H9 (cell line): Measurements from ENCODE around the gene TMEM229A. TPM values are rescaled to one million over a fixed set of nuclear protein-coding genes. Genes with fewer than 3 reads are reported as not detected.

ENCODE experiments used
- DNase-seq: peaks from one replicate; pipeline ENCODE4 v3.0.0-alpha.2; 2017
- H2AFZ ChIP-seq: one replicate; pipeline ENCODE4 v1.6.1; 2013; ENCODE audit warnings: mild to moderate bottlenecking, low read length, control low read depth, moderate library complexity
- H2AK5ac ChIP-seq: 2 replicates; pipeline ENCODE4 v1.6.1; 2013; ENCODE audit warnings: low read length, control low read depth, mixed read lengths; ENCODE audit not compliant: insufficient read length
- H2BK120ac ChIP-seq: one replicate; pipeline ENCODE4 v1.6.1; 2013; ENCODE audit warnings: low read depth, mild to moderate bottlenecking, low read length, control low read depth, inconsistent platforms; ENCODE audit not compliant: poor library complexity, severe bottlenecking
- H2BK12ac ChIP-seq: 2 replicates; pipeline ENCODE4 v1.6.1; 2013; ENCODE audit warnings: low read length, control low read depth, mixed read lengths, low read depth; ENCODE audit not compliant: insufficient read length
- H2BK15ac ChIP-seq: 2 replicates; pipeline ENCODE4 v1.6.1; 2013; ENCODE audit warnings: low read depth, low read length, control low read depth
- H2BK20ac ChIP-seq: one replicate; pipeline ENCODE4 v1.6.1; 2013; ENCODE audit warnings: low read depth, mild to moderate bottlenecking, low read length, control low read depth, inconsistent platforms; ENCODE audit not compliant: poor library complexity, severe bottlenecking
- H2BK5ac ChIP-seq: 2 replicates; pipeline ENCODE4 v1.6.1; 2013; ENCODE audit warnings: low read length, control low read depth, mixed read lengths; ENCODE audit not compliant: insufficient read length
- H3K14ac ChIP-seq: 2 replicates; pipeline ENCODE4 v1.6.1; 2013; ENCODE audit warnings: low read length, control low read depth; ENCODE audit not compliant: insufficient read depth
- H3K18ac ChIP-seq: 2 replicates; pipeline ENCODE4 v1.6.1; 2013; ENCODE audit warnings: low read depth, mild to moderate bottlenecking, mixed read lengths, low read length, control low read depth; ENCODE audit not compliant: insufficient read length
- H3K23ac ChIP-seq: 2 replicates; pipeline ENCODE4 v1.6.1; 2013; ENCODE audit warnings: low read length, control low read depth, mixed read lengths, low read depth; ENCODE audit not compliant: insufficient read length
- H3K23me2 ChIP-seq: 2 replicates; pipeline ENCODE4 v1.6.1; 2013; ENCODE audit warnings: low read depth, mild to moderate bottlenecking, mixed read lengths, low read length, control low read depth; ENCODE audit not compliant: insufficient read length, poor library complexity, severe bottlenecking
- H3K27ac ChIP-seq: 2 replicates; pipeline ENCODE4 v1.5.1; 2013; ENCODE audit warnings: low read length, control low read depth, mixed read lengths, low read depth; ENCODE audit not compliant: insufficient read length
- H3K27me3 ChIP-seq: 2 replicates; pipeline ENCODE4 v1.6.1; 2013; ENCODE audit warnings: low read length, control low read depth, inconsistent platforms; ENCODE audit not compliant: insufficient read depth
- H3K4ac ChIP-seq: 2 replicates; pipeline ENCODE4 v1.6.1; 2013; ENCODE audit warnings: low read depth, mild to moderate bottlenecking, control low read depth, inconsistent platforms, low read length, moderate library complexity
- H3K4me1 ChIP-seq: 2 replicates; pipeline ENCODE4 v1.6.1; 2013; ENCODE audit warnings: low read length, control low read depth, inconsistent platforms; ENCODE audit not compliant: insufficient read depth
- H3K4me2 ChIP-seq: 2 replicates; pipeline ENCODE4 v1.6.1; 2013; ENCODE audit warnings: low read length, control low read depth, mixed read lengths; ENCODE audit not compliant: insufficient read length, insufficient read depth
- H3K56ac ChIP-seq: 2 replicates; pipeline ENCODE4 v1.6.1; 2013; ENCODE audit warnings: low read depth, mild to moderate bottlenecking, mixed read lengths, low read length, control low read depth; ENCODE audit not compliant: insufficient read length
- H3K79me1 ChIP-seq: 2 replicates; pipeline ENCODE4 v1.6.1; 2013; ENCODE audit warnings: low read depth, mild to moderate bottlenecking, moderate library complexity, low read length, control low read depth, inconsistent platforms; ENCODE audit not compliant: insufficient read depth, poor library complexity, severe bottlenecking
- H3K79me2 ChIP-seq: 2 replicates; pipeline ENCODE4 v1.6.1; 2013; ENCODE audit warnings: low read length, control low read depth, inconsistent platforms; ENCODE audit not compliant: insufficient read depth
- H3K9ac ChIP-seq: 2 replicates; pipeline ENCODE4 v1.6.1; 2013; ENCODE audit warnings: low read length, control low read depth, mixed read lengths; ENCODE audit not compliant: insufficient read length; ENCODE audit errors: extremely low read depth
- H3K9me3 ChIP-seq: one replicate; pipeline ENCODE4 v1.6.1; 2013; ENCODE audit warnings: low read depth, low read length, inconsistent platforms; ENCODE audit not compliant: control insufficient read depth
- H3T11ph ChIP-seq: one replicate; pipeline ENCODE4 v1.6.1; 2013; ENCODE audit warnings: mild to moderate bottlenecking, low read length, control low read depth, inconsistent platforms
- H4K20me1 ChIP-seq: one replicate; pipeline ENCODE4 v1.6.1; 2013; ENCODE audit not compliant: control insufficient read depth, insufficient read length, insufficient read depth
- H4K5ac ChIP-seq: 2 replicates; pipeline ENCODE4 v1.6.1; 2013; ENCODE audit warnings: low read depth, mild to moderate bottlenecking, mixed read lengths, low read length, control low read depth; ENCODE audit not compliant: insufficient read length
- H4K8ac ChIP-seq: replicated peaks from 2 replicates; pipeline ENCODE4 v1.6.1; 2013; ENCODE audit warnings: low read length, control low read depth, mixed read lengths, low read depth; ENCODE audit not compliant: insufficient read length
- H4K91ac ChIP-seq: 2 replicates; pipeline ENCODE4 v1.6.1; 2013; ENCODE audit warnings: low read depth, mild to moderate bottlenecking, moderate library complexity, mixed read lengths, low read length, control low read depth; ENCODE audit not compliant: insufficient read length
- H3K27ac Mint-ChIP-seq, 3 experiments: 2 replicates in 2 of 3; 3 replicates in 1 of 3; pipeline ENCODE4 v1.8.0; 2020 to 2021; ENCODE audit warnings: mixed read lengths in 3 of 3, mild to moderate bottlenecking in 1 of 3, moderate library complexity in 1 of 3
- H3K27me3 Mint-ChIP-seq: 2 replicates; pipeline ENCODE4 v1.8.0; 2021; ENCODE audit warnings: low read depth, mild to moderate bottlenecking, moderate library complexity, mixed read lengths
- H3K36me3 Mint-ChIP-seq, 3 experiments: 2 replicates in 2 of 3; 3 replicates in 1 of 3; pipeline ENCODE4 v1.8.0; 2020 to 2021; ENCODE audit warnings: low read depth in 3 of 3, mixed read lengths in 3 of 3; ENCODE audit not compliant: insufficient read depth in 1 of 3
- H3K4me1 Mint-ChIP-seq, 2 experiments: 2 replicates each; pipeline ENCODE4 v1.8.0; 2020; ENCODE audit warnings: mixed read lengths in 2 of 2
- H3K4me3 Mint-ChIP-seq, 2 experiments: 2 replicates in 1 of 2; 3 replicates in 1 of 2; pipeline ENCODE4 v1.8.0; 2020 to 2021; ENCODE audit warnings: mild to moderate bottlenecking in 2 of 2, mixed read lengths in 2 of 2, moderate library complexity in 1 of 2
- H3K9me3 Mint-ChIP-seq, 2 experiments: 2 replicates in 1 of 2; 3 replicates in 1 of 2; pipeline ENCODE4 v1.8.0; 2020; ENCODE audit warnings: mild to moderate bottlenecking in 2 of 2, mixed read lengths in 2 of 2, moderate library complexity in 1 of 2
- CTCF ChIP-seq: fragments of 200-600 bp; sonication (generic); conservative IDR thresholded peaks from 3 replicates; pipeline ENCODE4 v1.8.0; 2021; ENCODE audit warnings: antibody characterized with exemption, mild to moderate bottlenecking
- WGBS: extraction: QIAGEN DNeasy Blood & Tissue Kit; methylation state at CpG from one replicate; pipeline ENCODE4 v1.1.7; 2013; ENCODE audit warnings: missing lambda C conversion rate, low lambda C conversion rate, mixed read lengths; ENCODE audit not compliant: insufficient read length; ENCODE audit errors: extremely low coverage; 5-methylcytosine and 5-hydroxymethylcytosine counted together
- total RNA-seq: library from RNA; stranded (reverse); gene quantifications from 2 replicates; pipeline ENCODE4 v1.2.1, GENCODE V29; 2021

TMEM229A gene
- total RNA-seq, 1 experiment from 2014 or later: 0.37 TPM

GRCh38 chr7:124035706-124036105 lies 2.8 kb upstream of the TMEM229A start:
- Histone ChIP-seq H4K5ac (no peak overlapping the region), H4K8ac (no peak overlapping the region), H3K9ac (no peak overlapping the region), H2AK5ac (no peak overlapping the region), H3T11ph (no peak overlapping the region), H3K9me3 (no peaks in the 10 kb centered on the region), H3K79me2 (no peaks in the 10 kb centered on the region), H3K18ac (no peak overlapping the region), H3K79me1 (no peaks in the 10 kb centered on the region), H3K56ac (no peak overlapping the region), H3K4ac (no peak overlapping the region), H2AFZ (no peak overlapping the region), H3K27ac (no peak overlapping the region), H2BK5ac (no peak overlapping the region), H2BK12ac (no peak overlapping the region), H3K14ac (no peak overlapping the region), H2BK15ac (no peak overlapping the region), H3K23ac (no peak overlapping the region), H3K4me1 (no peaks in the 10 kb centered on the region; the same call in 1 of the 2 replicates), H4K20me1 (no peaks in the 10 kb centered on the region), H3K27me3 (peaks cover 8% of the 10 kb centered on the region), H3K4me2 (no peak overlapping the region), H3K23me2 (peaks cover 9% of the 10 kb centered on the region), H4K91ac (no peak overlapping the region), H2BK20ac (no peak overlapping the region), H2BK120ac (no peak overlapping the region)
- H3K4me3 Mint-ChIP-seq: no peak overlapping the region
- H3K36me3 Mint-ChIP-seq: peaks cover 0 to 1% (median 0%) of the 10 kb centered on the region in 3 experiments; a peak in 2 of 7 replicates
- no peak for DNase-seq
- no peaks in the 10 kb centered on the region for H3K9me3 Mint-ChIP-seq
- peaks cover 8 to 16% of the 10 kb centered on the region in 2 experiments for H3K4me1 Mint-ChIP-seq
- TF ChIP-seq CTCF: no peak
- WGBS: no CpG with 5 or more reads among the region's 3 CpGs
- H3K27me3 Mint-ChIP-seq: peaks cover 32% of the 10 kb centered on the region
- H3K27ac Mint-ChIP-seq: no peak overlapping the region
